GM19351 (cell line): ENCODE measurements around the gene PLK5.
"Not testable (repeated sequence)": the region's sequence is repeated elsewhere in the genome, so short reads cannot be mapped to it uniquely, and the experiment has no call there.

Source experiments
- ATAC-seq: cut with Tn5 transposase; IDR thresholded peaks from one replicate; pipeline ENCODE4 v1.9.1; 2021; ENCODE audit warnings: mild to moderate bottlenecking, moderate library complexity; ENCODE audit not compliant: unreplicated experiment

Gene PLK5, protein sequence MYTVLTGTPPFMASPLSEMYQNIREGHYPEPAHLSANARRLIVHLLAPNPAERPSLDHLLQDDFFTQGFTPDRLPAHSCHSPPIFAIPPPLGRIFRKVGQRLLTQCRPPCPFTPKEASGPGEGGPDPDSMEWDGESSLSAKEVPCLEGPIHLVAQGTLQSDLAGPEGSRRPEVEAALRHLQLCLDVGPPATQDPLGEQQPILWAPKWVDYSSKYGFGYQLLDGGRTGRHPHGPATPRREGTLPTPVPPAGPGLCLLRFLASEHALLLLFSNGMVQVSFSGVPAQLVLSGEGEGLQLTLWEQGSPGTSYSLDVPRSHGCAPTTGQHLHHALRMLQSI

DNA sequence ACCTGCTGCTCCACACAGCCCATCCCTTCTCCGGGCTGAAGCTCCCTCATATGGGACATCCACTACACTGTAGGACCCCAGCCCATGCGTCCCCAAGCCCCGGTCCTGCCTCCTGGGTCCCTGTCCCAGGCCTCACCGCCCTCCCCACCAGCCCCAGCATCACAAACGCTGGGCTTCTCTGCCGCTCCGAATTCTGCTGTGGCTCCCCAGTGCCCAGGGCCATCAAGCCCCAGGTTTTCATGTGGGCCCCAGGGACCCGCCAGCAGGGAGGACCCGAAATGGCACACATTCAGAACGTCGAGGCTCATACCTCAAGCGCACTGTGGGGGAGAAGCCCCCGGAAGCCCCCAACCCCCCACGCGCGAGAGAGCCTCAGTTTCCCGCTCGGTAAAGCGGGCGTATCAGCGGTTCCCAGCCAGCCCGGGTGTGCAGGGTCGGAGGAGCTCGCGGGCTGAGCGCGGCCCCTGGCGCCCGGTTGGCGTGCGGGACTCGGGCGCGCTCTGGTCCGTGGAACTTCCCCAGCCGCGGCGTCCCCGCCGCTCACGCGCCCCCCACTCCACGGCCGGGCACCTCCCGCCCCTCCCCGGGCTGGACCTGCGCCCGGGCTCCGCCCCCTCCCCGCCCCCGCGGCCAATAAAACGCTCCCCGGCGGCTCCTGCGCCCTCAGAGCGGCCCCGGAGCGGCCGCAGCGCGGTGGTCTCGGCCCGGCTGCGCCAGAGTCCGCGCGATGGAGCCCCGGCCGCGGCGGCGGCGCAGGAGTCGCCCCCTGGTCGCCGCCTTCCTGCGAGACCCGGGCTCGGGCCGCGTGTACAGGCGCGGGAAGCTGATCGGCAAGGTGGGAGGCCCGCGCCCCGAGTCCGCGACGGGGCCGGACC lies at the start of gene PLK5:
PLK5 (plus strand) TSS at position 666 of the 875 bp plus-strand sequence. CDS start 2,920 bp downstream, outside the sequence.
- no peak for ATAC-seq

- no peak for ATAC-seq
These were observed 49.0 kb upstream of the PLK5 start for GRCh38 chr19:1474765-1475351.

DNA sequence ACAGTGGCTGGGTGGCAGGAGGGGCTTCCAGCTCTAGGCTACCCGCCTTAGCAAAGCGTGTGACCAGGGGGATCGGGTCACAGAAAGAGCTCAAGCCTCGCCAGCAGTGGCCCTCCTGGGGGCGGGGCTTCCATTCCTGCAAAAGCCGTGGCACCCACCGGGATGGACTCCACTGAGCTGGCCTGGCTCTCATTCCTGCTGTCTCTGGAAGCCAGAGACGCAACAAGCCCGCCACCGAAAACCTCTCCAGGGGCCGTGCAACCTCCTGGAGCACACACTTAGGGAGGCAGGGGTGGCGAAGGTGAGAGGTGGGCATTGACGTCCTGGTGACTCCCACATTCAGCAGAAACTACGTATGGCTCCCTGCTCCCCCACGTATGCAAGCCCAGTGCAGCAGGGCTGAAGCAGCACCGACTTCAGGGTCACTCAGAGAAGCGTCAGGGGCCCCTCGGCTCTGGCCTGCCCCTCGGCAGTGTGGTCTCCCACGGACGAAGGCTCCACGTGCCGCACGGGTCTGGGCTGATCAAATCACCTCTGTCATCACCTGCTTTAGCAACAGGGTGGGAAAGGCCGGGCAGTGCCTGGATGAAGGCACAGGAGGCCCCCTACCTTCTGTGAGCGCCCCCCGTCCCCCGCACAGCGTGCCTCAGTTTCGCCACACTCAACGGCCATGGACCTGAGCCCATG lies 48.0 kb upstream of the PLK5 start:
- no peak for ATAC-seq

GRCh38 chr19:1477056-1477455 lies 46.8 kb upstream of the PLK5 start:
- ATAC-seq, result not testable (repeated sequence)

DNA sequence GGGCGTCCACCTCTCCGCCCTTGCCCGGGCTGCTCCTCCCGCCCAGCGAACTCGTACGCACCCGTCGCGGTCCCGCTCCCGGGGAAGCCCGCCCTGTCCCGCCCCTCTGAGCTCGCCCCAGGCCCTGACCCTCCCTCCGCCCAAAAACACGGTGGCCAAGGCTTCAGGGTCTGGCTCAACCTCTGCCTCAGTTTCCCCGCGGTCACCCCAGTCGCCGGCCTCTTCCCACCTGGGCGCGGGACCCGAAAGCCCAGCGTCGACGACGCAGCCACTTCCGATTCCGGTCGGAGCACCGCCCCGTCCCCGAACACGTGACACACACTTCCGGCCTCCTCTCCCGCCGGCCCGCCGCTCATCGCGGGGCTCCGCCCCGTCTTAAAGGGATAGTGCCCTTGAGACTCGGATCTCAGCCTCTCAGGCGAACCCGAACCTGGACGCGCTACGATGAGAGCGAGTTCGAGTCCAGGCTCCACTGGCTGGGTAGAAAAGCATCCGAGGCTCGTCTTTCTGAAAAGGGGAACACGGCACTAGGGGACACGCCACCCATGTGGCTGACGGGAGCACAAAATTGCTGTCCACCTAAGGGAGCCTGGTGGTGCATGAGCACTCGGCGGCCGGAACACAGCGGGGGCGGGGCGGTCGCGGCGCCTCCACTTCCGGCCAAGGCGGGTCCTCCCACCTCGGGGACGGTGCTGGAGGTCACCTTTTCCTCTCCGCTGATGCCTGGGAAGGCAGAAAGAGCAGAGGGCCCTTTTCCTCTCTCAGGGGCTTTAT lies 44.8 kb upstream of the PLK5 start, which contains the start of gene C19orf25:
C19orf25 (minus strand) TSS at position 282 of the 774 bp plus-strand sequence. CDS start 312 bp downstream, outside the sequence.
- peak; percentile 87 for ATAC-seq

GRCh38 chr19:1481224-1481892 lies 42.5 kb upstream of the PLK5 start:
- no peak for ATAC-seq

GRCh38 chr19:1481893-1482360 lies 42.0 kb upstream of the PLK5 start:
- no peak for ATAC-seq

DNA sequence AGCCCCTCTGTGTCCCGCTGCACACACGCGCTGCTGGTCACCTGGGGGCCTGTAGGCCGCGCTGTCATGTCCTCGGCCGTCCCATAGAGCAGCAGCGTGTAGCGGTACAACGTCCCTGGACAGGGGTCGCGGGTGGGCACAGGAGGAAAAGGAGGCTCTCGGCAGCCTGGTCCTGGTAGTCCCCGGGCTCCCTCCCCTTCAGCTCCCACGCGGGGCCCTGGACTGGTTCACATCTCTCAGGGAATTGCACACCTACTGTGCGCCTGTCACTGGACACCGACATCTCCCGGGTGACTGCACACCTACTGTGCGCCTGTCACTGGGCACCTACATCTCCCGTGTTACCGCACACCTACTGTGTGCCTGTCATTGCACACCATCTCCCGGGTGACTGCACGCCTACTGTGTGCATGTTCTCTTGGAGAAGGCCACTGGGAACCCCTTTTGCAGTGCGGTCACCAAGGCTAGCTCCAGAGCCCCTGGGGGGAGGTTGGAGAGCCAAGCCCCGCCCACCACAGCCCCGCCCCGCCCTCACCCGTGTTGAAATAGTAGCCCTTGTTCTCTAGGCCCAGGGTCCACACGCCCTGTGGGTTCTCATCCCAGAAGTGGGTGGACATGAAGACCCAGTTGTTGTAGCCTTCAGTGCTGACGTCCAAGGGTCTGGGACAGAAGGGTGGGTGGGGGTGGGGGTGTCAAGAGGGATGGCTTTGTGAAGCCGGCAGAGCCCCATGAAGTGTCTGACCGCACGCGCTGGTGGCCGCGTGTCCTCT lies 41.3 kb upstream of the PLK5 start:
- no peak for ATAC-seq

- ATAC-seq, result no peak
These were observed 40.5 kb upstream of the PLK5 start for GRCh38 chr19:1483131-1483978.

DNA sequence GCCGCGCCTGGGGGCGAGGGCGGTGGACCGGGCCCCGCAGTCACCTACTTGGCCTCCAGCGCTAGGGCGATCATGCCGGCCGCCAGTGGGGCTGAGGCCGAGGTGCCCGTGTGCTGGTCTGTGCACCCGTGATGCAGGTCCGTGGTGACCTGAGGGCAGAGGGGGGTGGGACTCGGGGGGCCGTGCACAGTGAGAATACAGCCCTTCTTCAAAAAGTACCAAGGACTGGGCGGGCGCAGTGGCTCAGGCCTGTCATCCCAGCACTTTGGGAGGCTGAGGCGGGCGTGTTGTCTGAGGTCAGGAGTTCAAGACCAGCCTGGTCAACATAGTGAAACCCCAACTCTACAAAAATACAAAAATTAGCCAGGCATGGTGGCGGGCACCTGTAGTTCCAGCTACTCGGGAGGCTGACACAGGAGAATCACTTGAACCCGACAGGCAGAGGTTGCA lies 39.9 kb upstream of the PLK5 start:
- ATAC-seq, result no peak

DNA sequence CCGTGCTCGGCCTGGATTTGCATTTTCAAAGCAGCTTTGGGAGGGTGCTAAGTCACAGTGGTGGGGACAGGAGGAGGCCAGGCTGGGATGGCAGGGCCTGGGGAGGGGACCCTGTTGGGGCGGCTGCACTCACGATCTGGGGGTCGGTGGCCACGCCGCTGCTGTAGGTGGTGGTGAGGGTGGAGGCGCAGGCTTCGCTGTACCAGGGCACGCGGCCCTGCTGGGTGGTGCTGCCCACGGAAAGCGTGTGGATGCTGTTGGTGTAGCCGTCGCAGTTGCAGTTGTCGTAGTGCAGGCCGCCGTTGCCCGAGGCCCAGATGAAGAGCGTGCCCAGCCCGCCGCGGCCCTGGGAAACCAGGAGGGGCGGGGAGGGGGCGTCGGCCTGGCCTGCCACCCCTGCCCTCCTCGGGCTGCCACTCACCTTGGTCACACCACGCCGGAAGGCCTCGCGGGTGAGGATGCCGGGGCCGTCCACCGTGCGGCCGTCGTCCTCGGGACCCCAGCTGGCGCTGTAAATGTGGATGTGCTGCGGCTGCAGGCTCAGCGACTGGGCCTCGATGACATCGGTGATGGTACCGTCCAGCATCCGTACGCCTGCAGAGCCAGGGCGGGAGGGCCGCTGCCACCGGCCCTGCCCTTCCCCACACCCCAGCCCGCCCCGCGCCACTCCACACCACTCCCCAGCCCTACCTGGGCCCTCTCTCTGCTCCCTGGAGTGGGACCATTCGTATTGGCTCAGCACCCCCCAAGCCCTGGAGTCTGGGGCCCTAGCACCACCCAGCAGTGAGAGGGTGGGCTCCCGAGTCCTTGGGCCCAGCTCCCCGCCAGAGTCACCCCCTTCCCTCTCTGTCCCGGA lies 36.9 kb upstream of the PLK5 start:
- no peak for ATAC-seq

DNA sequence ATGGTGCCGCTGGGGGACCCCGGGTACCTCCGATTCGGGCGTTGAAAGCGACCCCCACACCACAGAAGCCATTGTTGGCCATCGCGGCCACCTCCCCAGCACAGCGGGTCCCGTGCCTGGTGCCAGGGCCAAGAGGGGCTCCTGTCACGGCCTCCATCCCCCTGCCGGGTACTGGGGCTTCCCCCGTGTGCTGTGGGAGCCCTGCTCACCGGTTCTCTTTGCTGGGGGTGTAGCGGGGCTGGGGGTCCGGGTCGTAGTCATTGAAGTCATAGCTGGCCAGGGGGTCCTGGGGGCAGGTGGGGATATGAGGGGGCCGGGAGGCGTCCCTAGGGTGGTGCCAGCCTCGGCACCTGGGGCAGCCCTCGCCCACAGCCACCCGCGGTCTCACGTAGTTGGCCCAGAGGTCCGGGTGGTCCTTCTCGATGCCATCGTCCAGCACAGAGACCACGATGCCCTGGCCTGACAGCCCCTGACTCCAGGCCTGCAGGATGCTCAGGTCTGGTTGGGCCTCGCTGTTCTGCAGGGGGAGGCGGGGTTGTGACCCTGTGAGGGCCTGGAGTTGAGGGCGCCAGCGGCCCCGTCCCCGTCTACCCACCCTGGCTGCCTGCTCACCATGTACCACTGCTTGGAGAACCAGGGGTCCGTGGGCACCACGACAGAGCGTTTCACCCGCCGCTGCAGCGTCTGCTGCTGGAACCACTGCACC lies 36.1 kb upstream of the PLK5 start:
- ATAC-seq, result no peak

DNA sequence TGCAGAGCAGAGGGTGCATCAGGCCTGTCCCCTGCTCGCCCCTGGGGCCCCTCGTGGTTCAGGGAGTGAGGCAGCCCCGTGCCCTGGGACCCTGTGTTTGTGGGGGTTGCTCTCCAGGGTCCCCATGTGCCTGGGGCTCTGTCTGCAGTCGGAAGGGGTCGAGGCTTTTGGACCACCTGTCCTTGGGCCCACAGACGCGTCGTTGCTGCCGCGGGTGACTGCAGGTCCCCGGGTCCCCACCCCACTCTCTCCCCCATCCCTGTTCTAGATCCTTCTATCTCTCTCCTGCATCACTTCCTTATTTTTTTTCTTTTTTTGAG lies 35.6 kb upstream of the PLK5 start:
- ATAC-seq, result no peak

- no peak for ATAC-seq
These were observed 34.2 kb upstream of the PLK5 start for GRCh38 chr19:1489463-1490310.

GRCh38 chr19:1490311-1491113 lies 33.4 kb upstream of the PLK5 start, which contains the start of gene PCSK4:
Gene PCSK4 (minus strand): TSS chr19:1490350. CDS start chr19:1490346, 4 bp downstream.
- ATAC-seq, result peak; percentile 81
